Measurements from ENCODE around the gene DPP8.
"Not testable (repeated sequence)": the region's sequence is repeated elsewhere in the genome, so short reads cannot be mapped to it uniquely, and the experiment has no call there.

Gene DPP8

DNA sequence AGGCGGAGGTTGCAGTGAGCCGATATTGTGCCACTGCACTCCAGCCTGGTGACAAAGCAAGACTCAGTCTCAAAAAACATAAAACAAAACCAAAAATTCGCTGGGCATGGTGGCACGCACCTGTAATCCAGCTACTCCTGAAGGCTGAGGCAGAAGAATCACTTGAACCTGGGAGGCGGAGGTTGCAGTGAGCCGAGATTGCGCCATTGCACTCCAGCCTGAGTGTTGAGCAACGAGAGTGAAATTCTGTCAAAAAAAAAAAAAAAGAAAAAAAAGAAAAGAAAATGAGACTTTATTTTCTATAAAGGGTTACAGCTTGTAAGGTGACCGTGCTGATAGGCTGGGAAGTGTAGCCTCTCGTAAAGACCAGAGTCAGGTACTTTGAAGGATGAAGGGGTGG is 6.7 kb upstream of the DPP8 start:
- no peak for DNase-seq

DNA sequence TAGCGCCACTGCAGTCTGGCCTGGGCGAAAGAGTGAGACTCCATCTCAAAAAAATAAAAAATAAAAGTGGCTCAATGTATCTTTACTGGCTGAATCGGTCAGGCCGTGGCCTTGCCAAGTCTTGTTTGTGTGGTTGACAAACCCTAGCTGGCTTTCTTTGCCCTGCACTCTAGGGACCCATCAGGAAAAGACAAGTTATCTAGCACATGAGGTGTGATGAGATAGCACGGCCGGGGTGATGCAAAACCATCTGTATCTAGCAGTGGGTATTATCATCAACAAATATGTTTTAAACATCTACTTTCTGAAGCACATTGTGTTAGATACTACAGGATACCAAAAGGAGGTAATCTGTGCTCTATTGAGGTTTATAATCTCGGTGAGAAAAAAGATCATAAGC is 3.9 kb upstream of the DPP8 start:
- no peak for DNase-seq

DNA sequence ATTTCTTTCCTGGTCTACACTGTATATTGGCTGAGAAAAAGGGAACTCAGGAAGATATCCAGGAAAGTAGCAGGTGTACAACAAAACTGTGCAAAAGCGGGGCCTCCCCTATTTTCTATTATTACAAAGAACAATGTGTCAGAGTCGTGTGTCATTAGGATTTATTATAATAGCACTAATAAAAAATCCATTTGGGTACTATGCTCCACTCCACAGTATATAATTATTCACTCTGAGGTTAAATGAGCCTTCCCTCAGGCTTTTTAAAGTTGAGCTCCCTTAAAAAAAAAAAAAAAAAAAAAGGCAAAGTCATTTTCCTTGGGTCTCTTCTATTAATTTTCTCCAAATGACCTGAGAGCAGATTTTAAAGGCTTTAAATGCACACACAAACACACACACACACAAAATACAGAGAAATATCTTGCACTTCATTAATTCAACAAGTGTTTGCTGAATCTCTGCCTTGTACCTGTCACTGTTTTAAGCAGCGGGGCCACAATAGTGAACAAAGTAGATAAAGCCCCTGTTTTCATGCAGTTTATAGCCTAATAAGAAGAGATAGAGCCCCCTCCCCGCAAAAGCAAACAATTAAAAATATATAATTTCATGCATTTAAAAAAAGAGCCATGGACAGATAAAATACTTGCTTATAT is 1.3 kb upstream of the DPP8 start:
- DNase-seq: peak; percentile 93

GRCh38 chr15:65517866-65518207 is 348 bp upstream of the DPP8 start:
- no peak for DNase-seq

- no peak for DNase-seq
Measured at GRCh38 chr15:65512807-65513416, 4.6 kb downstream of the DPP8 start.

DNA sequence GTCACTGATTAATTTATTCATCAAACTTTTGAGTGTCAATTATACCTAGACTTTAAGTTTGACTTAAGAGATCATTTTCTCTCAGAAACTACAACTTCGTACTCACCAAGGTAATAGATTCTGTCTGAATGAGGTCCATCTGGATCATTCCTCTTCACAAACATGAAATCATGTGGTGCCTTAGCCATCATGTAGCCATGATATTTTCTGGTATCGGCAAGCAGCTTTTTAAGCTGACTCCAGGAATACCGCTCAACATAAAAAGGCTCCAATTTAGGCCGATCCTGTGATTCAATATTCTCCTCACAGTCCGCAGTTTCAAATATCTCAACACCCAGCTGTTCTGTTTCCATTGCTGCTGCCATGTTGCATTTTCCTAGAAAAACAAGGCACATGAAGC is 5.3 kb downstream of the DPP8 start:
- no peak for DNase-seq

- no peak for DNase-seq
Measured at GRCh38 chr15:65509321-65509720, 8.2 kb downstream of the DPP8 start.

GRCh38 chr15:65494076-65494475 is 23.4 kb downstream of the DPP8 start:
- DNase-seq: no peak

- DNase-seq: no peak
Measured at GRCh38 chr15:65484876-65485275, 32.6 kb downstream of the DPP8 start.

GRCh38 chr15:65476903-65477302 is 40.6 kb downstream of the DPP8 start:
- no peak for DNase-seq

- DNase-seq: no peak
Measured at GRCh38 chr15:65470866-65471265, 46.6 kb downstream of the DPP8 start.

DNA sequence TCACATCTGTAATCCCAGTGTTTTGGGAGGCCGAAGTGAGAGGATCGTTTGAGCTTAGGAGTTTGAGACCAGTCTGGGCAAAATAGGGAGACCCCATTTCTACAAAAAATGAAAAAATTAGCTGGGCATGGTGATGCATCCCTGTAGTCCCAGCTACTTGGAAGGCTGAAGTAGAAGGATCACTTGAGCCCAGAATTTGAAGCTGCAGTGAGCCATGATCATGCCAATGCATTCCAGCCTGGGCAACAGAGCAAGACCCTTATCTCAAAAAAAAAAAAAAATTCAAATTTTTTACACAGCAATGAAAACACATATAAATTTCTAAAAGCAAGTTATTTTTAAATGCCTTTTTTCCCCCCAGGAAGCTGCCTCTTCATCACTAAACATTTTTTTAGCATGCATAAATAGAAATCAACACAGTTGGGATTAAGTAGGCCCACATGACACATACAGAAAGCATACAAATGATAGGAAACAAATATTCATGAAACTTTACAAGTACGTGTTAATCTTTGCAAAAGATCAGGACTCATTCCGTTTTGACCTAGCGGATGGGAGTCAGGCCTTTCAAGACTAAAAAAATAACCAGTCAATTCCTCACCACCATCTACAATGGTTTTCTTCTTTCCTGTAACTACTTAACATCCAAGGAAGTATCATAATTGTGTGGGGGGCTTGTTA is 49.1 kb downstream of the DPP8 start:
- DNase-seq: no peak

- no peak for DNase-seq
Measured at GRCh38 chr15:65466901-65467300, 50.6 kb downstream of the DPP8 start.

GRCh38 chr15:65463096-65463495 is 54.4 kb downstream of the DPP8 start:
- not testable (repeated sequence) for DNase-seq

DNA sequence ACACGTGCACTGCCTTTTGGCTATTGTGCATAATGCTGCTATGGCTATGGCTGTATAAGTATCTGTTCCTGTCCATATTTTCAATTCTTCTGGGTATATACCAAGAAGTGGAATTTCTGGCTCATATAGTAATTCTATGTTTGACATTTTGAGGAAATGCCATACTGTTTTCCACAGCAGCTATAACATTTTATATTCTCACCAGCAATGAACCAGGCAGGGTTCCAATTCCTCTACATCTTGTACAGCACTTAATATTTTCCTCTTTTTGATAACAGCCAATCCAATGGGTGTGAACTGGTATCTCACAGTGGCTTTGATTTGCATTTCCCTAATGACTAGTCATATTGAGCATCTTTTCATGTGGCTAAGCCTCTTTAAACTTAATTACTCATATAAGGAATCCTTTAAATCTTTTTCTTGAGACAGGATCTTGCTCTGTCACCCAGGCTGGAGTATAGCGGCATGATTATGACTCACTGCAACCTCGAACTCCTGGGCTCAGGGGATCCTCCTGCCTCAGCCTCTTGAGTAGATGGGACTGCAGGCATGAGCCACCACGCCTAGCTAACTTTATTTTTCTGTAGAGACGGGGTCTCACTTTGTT is 56.6 kb downstream of the DPP8 start:
- no peak for DNase-seq

DNA sequence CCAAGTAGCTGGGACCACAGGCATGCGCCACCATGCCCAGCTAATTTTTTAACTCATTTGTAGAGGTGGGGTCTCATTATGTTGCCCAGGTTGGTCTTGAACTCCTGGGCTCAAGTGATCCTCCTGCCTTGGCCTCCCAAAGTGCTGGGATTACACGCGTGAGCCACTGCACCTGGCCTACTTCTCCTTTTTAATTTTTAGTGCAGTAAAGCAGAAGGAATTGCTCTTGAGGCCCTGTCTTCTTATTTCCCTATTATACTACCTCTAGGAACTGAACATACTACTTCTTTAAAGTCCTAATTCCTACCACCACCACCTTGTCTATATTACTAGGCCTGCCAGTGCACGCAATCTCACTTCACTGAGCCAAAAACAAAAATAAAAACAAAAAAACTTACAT is 62.2 kb downstream of the DPP8 start:
- DNase-seq: not testable (repeated sequence)

DNA sequence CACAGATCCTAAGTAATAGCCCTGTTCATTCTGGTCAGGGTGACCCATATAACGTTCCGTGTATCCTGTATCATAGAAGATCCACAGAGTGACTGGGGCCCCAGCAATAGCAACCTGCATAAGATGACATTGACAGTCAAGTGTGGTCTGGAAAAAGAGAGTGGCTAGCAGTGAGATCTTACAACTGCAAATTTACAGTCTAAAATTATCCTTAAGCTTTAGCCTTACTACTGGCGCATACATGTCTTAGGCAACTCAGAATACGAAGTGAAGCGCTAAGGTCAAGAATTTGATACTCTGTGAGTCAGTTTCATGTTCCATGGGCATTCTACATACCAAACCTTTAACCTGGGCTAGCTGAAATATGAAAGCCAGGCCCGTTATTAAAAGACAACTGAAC is 65.5 kb downstream of the DPP8 start:
- no peak for DNase-seq

DNA sequence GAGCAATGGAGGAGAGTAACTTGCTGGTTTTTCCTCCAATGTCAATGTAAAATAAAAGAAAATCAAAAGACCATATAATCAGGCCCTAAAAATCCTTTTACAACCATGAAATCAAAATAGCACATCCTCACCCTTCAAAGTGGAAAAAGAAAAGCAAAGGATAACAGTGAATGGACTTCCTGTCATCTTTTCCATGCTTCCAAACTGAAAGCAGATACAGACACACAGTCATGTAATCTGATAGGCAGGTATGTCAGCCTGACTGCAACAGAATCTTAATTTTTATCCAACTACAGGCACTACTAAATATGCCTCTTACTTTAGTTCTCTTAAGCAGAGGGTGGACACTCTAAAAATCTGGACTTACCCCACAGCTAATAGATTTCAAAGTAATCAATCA is 66.9 kb downstream of the DPP8 start:
- no peak for DNase-seq

DNA sequence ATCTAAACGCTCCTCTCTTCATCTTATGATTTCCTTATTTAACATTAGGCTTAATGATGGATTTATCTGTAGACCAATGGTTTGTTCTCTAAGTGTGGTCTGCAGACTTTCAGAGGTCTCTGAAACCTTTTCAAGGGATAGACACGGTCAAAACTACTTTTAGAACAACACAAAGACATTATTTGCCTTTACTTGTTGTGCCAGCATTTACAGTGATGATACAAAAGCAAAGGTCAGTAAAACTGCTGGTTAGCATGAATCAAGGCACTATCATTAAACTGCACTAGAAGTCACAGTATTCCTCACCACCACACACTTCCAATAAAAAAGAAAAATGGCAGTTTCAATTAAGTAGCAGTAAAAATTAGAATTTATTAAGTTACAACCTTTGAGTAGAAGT is 70.3 kb downstream of the DPP8 start:
- no peak for DNase-seq

DNA sequence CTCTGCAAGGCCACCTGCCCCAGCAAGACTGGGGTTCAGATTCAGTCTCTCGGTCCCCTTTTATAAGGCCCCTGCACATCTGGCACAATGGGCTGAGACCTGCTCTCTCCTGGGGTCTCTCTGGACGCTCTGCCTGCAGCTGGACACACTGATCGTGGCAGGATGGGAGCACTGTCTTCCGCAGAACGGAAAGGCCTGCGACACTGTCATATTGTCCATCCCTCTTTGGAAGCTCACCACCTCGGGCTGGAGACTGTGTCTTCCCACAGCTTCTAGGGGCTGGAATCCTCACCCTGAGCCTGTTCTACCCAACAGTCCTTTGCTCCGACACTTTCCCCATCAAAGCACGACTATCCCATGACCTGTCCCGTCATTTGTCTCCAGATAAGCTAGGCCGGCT is 83.3 kb downstream of the DPP8 start:
- DNase-seq: no peak

- DNase-seq: no peak
Measured at GRCh38 chr15:65431731-65432130, 85.8 kb downstream of the DPP8 start.

DNA sequence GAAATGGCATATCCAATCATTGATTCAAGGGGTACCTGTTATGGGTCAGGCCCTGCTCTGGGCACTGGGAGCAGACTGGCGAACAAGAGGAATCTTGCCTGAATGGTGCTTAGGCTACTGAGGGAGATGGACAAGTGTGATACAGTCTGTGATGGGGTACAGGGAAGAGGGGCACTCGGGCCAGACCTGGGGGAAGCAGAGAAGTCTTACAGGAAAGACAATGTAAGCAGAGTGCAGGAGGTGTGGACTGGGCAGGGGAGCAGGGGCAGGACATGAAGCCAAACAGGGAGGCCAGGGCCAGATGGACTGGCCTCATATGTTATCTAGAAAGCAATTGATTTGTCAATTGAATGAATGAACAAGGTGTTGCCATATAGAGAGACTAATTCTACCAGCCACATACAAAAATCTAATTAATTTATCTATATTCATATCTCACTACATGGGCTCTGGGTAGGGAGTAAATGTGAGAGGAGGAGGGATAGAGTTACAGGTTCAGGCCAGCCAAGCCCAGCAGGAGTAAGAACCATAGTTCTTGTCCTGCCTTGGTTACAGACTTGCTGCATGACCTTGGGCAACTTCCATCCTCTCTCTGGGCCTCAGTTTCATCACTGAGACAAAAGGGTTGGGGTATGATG is 91.2 kb downstream of the DPP8 start:
- DNase-seq: no peak

DNA sequence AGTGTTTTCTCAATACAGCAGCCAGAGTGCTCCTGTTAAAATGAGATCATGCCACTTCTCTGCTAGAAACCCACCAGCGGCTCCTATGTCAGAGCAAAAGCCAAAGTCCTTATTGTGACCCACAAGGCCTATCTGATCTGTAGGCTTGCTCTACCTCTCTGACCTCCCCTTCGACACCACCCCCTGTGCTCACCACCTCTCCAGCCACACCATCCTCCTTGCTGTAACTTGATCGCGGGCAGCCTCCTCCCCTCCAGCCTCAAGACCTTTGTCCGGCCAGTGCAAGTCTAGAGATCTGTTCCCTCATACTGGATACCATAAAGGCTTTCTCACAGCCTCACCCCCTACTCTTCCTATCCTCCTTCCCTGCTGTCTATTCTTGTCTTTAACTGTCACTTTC is 92.8 kb downstream of the DPP8 start:
- DNase-seq: no peak

Measured in NCI-H1105 treated with DMSO at 0.1 percent for 48 hours (cell line).